HL-60 (cell line): ENCODE results near the gene MRGPRX2.

Experiments used
- CTCF ChIP-seq: IDR thresholded peaks from one replicate; pipeline ENCODE4 v1.5.1; 2011; ENCODE audit warnings: low read length, control low read depth, inconsistent platforms; ENCODE audit not compliant: insufficient read depth
- REST ChIP-seq: IDR thresholded peaks from 2 replicates; pipeline ENCODE4 v1.6.1; 2012; ENCODE audit warnings: low read depth; ENCODE audit not compliant: insufficient replicate concordance

DNA sequence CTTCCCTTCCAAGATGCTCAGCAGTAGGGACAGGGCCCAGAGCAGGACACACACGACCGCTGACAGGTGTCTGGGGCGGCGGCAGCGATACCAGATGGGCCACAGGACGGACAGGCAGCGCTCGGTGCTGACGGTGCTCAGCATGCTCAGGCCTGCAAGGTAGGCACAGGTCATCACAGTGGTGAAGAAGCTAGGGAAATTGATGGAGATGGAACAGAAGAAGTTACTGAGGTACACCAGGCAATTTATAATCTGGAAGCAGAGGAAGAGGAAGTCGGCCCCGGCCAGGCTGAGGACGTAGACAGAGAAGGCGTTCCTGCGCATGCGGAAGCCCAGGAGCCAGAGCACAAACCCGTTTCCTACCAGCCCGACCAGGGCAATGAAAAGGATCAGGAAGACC is 4.6 kb downstream of the MRGPRX2 start:
- TF ChIP-seq CTCF (no peak), REST (no peak)
